Thyroid gland (tissue), 4 donors: ENCODE data around the gene MET. TPM values are rescaled to one million over a fixed set of nuclear protein-coding genes. Genes with fewer than 3 reads are reported as not detected.

Experiments used
- DNase-seq, 2 donors: peaks; one replicate each; pipeline ENCODE4 v3.0.0-alpha.2; 2019
- H3K27ac ChIP-seq, 3 donors: fragments of 200-600 bp; sonication (generic); 1 replicate in 2 of 3; 2 replicates in 1 of 3; pipeline ENCODE4 v1.5.1; 2016 to 2019; ENCODE audit warnings: mild to moderate bottlenecking in 1 of 3, moderate library complexity in 1 of 3
- H3K27me3 ChIP-seq: fragments of 200-600 bp; sonication (generic); one replicate; pipeline ENCODE4 v1.5.1; 2019
- H3K36me3 ChIP-seq, 2 donors: fragments of 200-600 bp; sonication (generic); one replicate each; pipeline ENCODE4 v1.5.1; 2016 to 2019
- H3K4me1 ChIP-seq, 2 donors: fragments of 200-600 bp; sonication (generic); one replicate each; pipeline ENCODE4 v1.5.1; 2017 to 2019
- H3K4me3 ChIP-seq, 3 donors: fragments of 200-600 bp; sonication (generic); replicated peaks in 1 of 3; 1 replicate in 2 of 3; 2 replicates in 1 of 3; pipeline ENCODE4 v1.5.1; 2016; ENCODE audit warnings: mild to moderate bottlenecking in 1 of 3
- H3K9me3 ChIP-seq: fragments of 200-600 bp; sonication (generic); one replicate; pipeline ENCODE4 v1.5.1; 2017
- CTCF ChIP-seq, 6 experiments: fragments of 200-600 bp in 3 of 6; fragments of 450-650 bp in 3 of 6; sonication (generic) in 3 of 6; IDR thresholded peaks; one replicate each; pipeline ENCODE4 v1.5.1; 2016 to 2019; ENCODE audit warnings: antibody characterized with exemption in 6 of 6, mild to moderate bottlenecking in 2 of 6, inconsistent platforms in 1 of 6, moderate library complexity in 1 of 6
- POLR2A ChIP-seq, 2 donors: fragments of 450-650 bp; IDR thresholded peaks; one replicate each; pipeline ENCODE4 v1.6.1; 2017; ENCODE audit warnings: antibody characterized with exemption in 2 of 2, mild to moderate bottlenecking in 2 of 2, moderate library complexity in 1 of 2
- WGBS, 2 donors: methylation state at CpG; one replicate each; pipeline ENCODE4 v1.1.5; 2017; 5-methylcytosine and 5-hydroxymethylcytosine counted together
- intact Hi-C: fragments of 100-400 bp; cut with DNase I; formaldehyde crosslinking; loops from one replicate; pipeline ENCODE4 v1.15.1; 2023
- total RNA-seq, 4 donors: library from RNA; depleted of rRNA; stranded (reverse); fragments of >200 nt; gene quantifications; one replicate each; pipeline ENCODE4 v1.2.3, GENCODE V29; 2016

MET gene
- total RNA-seq, 4 donors from 2014 or later, result 41.5 to 59.6 (median 52.7) TPM

- intact Hi-C loops, result no loop called here
- no peak for DNase-seq
- WGBS, 2 donors, result 95 to 99% methylated on average over 3 of the region's 3 CpGs
- no peaks in the 10 kb centered on the region for H3K36me3 ChIP-seq
- H3K27me3 ChIP-seq, result no peaks in the 10 kb centered on the region
- TF ChIP-seq CTCF (IDR thresholded peaks at IDR 0.05), result no peak
- TF ChIP-seq POLR2A (IDR thresholded peaks at IDR 0.05), result no peak
- H3K27ac ChIP-seq, result no peak overlapping the region
- peaks cover 5 to 27% of the 10 kb centered on the region in 2 donors for H3K4me1 ChIP-seq
- no peaks in the 10 kb centered on the region for H3K9me3 ChIP-seq
- H3K4me3 ChIP-seq, result no peak overlapping the region
Measured at GRCh38 chr7:116726149-116726548, 54.2 kb downstream of the MET start.

GRCh38 chr7:116726713-116727431, 54.9 kb downstream of the MET start:
- no peaks in the 10 kb centered on the region for H3K36me3 ChIP-seq
- 51 to 65% methylated on average over 4 of the region's 4 CpGs for WGBS, 2 donors
- intact Hi-C loops, result no loop called here
- H3K4me1 ChIP-seq, result peaks cover 5 to 29% of the 10 kb centered on the region in 2 donors
- no peaks in the 10 kb centered on the region for H3K27me3 ChIP-seq
- no peak overlapping the region for H3K27ac ChIP-seq
- TF ChIP-seq CTCF (IDR thresholded peaks at IDR 0.05) (no peak), POLR2A (IDR thresholded peaks at IDR 0.05) (no peak)
- no peak overlapping the region for H3K4me3 ChIP-seq
- DNase-seq, result no peak
- H3K9me3 ChIP-seq, result no peaks in the 10 kb centered on the region

DNA sequence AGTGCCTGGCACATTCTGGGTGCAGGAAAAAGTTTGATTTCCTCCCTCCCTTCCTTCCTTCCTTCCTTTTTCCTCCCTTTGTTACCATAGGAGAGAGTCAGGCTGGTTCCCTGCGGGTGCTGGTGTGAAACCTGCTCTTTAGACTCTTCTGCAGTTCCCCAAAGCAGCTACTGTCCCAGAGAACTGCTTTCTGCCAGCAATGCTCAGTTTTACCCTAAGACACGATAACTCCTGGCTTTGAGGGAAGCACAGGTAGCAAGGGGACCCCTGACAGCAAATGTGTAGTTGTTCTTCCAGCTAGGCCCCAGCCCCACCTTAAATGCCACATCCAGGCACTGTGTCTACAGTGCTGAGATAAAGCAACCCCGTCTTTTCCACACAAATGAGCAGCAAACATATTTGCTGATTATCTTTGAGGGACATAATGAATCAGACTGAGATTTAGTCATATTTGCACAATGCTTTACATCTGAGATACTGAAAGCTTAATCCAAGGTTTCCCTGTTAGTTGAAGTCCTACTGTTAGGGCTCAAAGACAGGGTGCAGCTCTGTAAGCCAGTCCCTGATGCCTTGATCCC, 55.5 kb downstream of the MET start:
- no peak for TF ChIP-seq POLR2A (IDR thresholded peaks at IDR 0.05)
- no peak for TF ChIP-seq CTCF (IDR thresholded peaks at IDR 0.05)
- Histone ChIP-seq H3K27me3 (no peaks in the 10 kb centered on the region), H3K4me1 (peaks cover 5 to 29% of the 10 kb centered on the region in 2 donors), H3K4me3 (no peak overlapping the region), H3K9me3 (no peaks in the 10 kb centered on the region), H3K27ac (no peak overlapping the region), H3K36me3 (no peaks in the 10 kb centered on the region)
- intact Hi-C loops, result no loop called here
- WGBS, 2 donors, result 80 to 82% methylated on average over 3 of the region's 3 CpGs
- DNase-seq, result no peak

GRCh38 chr7:116728413-116728812, 56.4 kb downstream of the MET start:
- intact Hi-C loops, result no loop called here
- no peak for DNase-seq
- Histone ChIP-seq H3K36me3 (no peaks in the 10 kb centered on the region), H3K4me1 (peaks cover 5 to 29% of the 10 kb centered on the region in 2 donors), H3K4me3 (no peak overlapping the region), H3K9me3 (no peaks in the 10 kb centered on the region), H3K27me3 (no peaks in the 10 kb centered on the region), H3K27ac (no peak overlapping the region)
- WGBS, 2 donors, result 100% methylated on average over 1 of the region's 1 CpG
- TF ChIP-seq POLR2A (IDR thresholded peaks at IDR 0.05), result no peak
- no peak for TF ChIP-seq CTCF (IDR thresholded peaks at IDR 0.05)
